NCI-H748 (cell line): ENCODE data around the gene STAT1.
A peak's percentile ranks its signal among the peaks of the same experiment; 100 is the strongest.

ENCODE experiments used
- DNase-seq: peaks from one replicate; lab custom pipeline; 2025; ENCODE audit not compliant: unreplicated experiment; lab: John Stamatoyannopoulos, UW

STAT1 gene

GRCh38 chr2:190986221-190986953, 27.6 kb downstream of the STAT1 start:
- DNase-seq, result peak; percentile 58

GRCh38 chr2:190984595-190984994, 29.4 kb downstream of the STAT1 start:
- no peak for DNase-seq

GRCh38 chr2:190982262-190983034, 31.5 kb downstream of the STAT1 start:
- no peak for DNase-seq

GRCh38 chr2:190981733-190982132, 32.2 kb downstream of the STAT1 start:
- no peak for DNase-seq

GRCh38 chr2:190981333-190981732, 32.6 kb downstream of the STAT1 start:
- DNase-seq, result no peak

- no peak for DNase-seq
Measured at GRCh38 chr2:190980630-190981209, 33.3 kb downstream of the STAT1 start.

GRCh38 chr2:190979906-190980629, 33.9 kb downstream of the STAT1 start:
- DNase-seq, result peak; percentile 99

- no peak for DNase-seq
Measured at GRCh38 chr2:190978389-190979053, 35.5 kb downstream of the STAT1 start.

- DNase-seq, result no peak
Measured at GRCh38 chr2:190977505-190977904, 36.5 kb downstream of the STAT1 start.

GRCh38 chr2:190976521-190976920, 37.5 kb downstream of the STAT1 start:
- no peak for DNase-seq

GRCh38 chr2:190974629-190975361, 39.2 kb downstream of the STAT1 start:
- DNase-seq, result no peak

GRCh38 chr2:190973726-190974628, 40.0 kb downstream of the STAT1 start:
- DNase-seq, result no peak

GRCh38 chr2:190973262-190973661, 40.7 kb downstream of the STAT1 start:
- DNase-seq, result no peak

- DNase-seq, result no peak
Measured at GRCh38 chr2:190972846-190973245, 41.1 kb downstream of the STAT1 start.

GRCh38 chr2:190972213-190972612, 41.8 kb downstream of the STAT1 start:
- DNase-seq, result no peak

- DNase-seq, result no peak
Measured at GRCh38 chr2:190970873-190971506, 43.0 kb downstream of the STAT1 start.

GRCh38 chr2:190970160-190970559, 43.8 kb downstream of the STAT1 start:
- DNase-seq, result no peak

GRCh38 chr2:190968522-190968921, 45.4 kb downstream of the STAT1 start:
- no peak for DNase-seq
